H1 (cell line): ENCODE data around the gene CHD6. TPM values are rescaled to one million over a fixed set of nuclear protein-coding genes. Genes with fewer than 3 reads are reported as not detected.

Experiments
- BRCA1 ChIP-seq: IDR thresholded peaks from 2 replicates; pipeline ENCODE4 v1.6.1; 2012; ENCODE audit warnings: low read depth, low read length, improper control_type of control experiment
- CBX5 ChIP-seq: fragments of 300-800, 300-1000 bp; sonication (generic); IDR thresholded peaks from 2 replicates; pipeline ENCODE4 v1.7.1; 2016; ENCODE audit warnings: antibody characterized with exemption, low read length, low read depth
- CHD7 ChIP-seq: fragments of 300-600 bp; sonication (generic); IDR thresholded peaks from 2 replicates; pipeline ENCODE4 v1.7.1; 2012; ENCODE audit warnings: low read length, moderate library complexity, mild to moderate bottlenecking, inconsistent platforms; ENCODE audit not compliant: insufficient replicate concordance
- GTF2F1 ChIP-seq: IDR thresholded peaks from 2 replicates; pipeline ENCODE4 v1.6.1; 2012; ENCODE audit warnings: low read depth, low read length, improper control_type of control experiment, borderline replicate concordance
- RNF2 ChIP-seq: fragments of 200-900, 300-1000 bp; sonication (generic); IDR thresholded peaks from 2 replicates; pipeline ENCODE4 v1.7.1; 2016; ENCODE audit warnings: borderline replicate concordance, low read depth, mild to moderate bottlenecking, antibody characterized with exemption, low read length; ENCODE audit not compliant: poor library complexity, severe bottlenecking; ENCODE audit errors: missing control alignments
- RXRA ChIP-seq: IDR thresholded peaks from 2 replicates; pipeline ENCODE4 v1.6.1; 2011; ENCODE audit warnings: low read depth, mild to moderate bottlenecking, low read length, moderate library complexity; ENCODE audit not compliant: insufficient read depth
- SIN3A ChIP-seq, 2 experiments: IDR thresholded peaks in 1 of 2; conservative IDR thresholded peaks in 1 of 2; 2 replicates each; pipeline ENCODE4 v1.6.1; 2011 to 2012; ENCODE audit warnings: low read length in 2 of 2, improper control_type of control experiment in 1 of 2, low read depth in 1 of 2, mild to moderate bottlenecking in 1 of 2
- TEAD4 ChIP-seq: IDR thresholded peaks from 2 replicates; pipeline ENCODE4 v1.6.1; 2012; ENCODE audit warnings: low read depth, low read length, inconsistent platforms, mixed read lengths
- polyA plus RNA-seq, 7 experiments: library from polyadenylated mRNA; depleted of rRNA in 3 of 7; stranded (reverse) in 5 of 7; unstranded in 2 of 7; fragments of >200 nt in 5 of 7; fragments of 200-250 nt in 2 of 7; gene quantifications; 1 replicate in 5 of 7; 2 replicates in 1 of 7; 4 replicates in 1 of 7; pipeline versions ENCODE4 v1.2.1 to v1.2.3, GENCODE V29; 2011 to 2013; ENCODE audit warnings: missing spikeins in 2 of 7, mixed read lengths in 2 of 7
- total RNA-seq: library from RNA; stranded (reverse); fragmentation: NEBNext Ultra II Directional; extraction: Animal tissue kit (Norgen Biotek cat#: 25700); gene quantifications from 2 replicates; pipeline ENCODE4 v1.2.1, GENCODE V29; 2021

CHD6 gene
- total and polyA plus RNA-seq, 2 of the 8 experiments (the other 6 are each of a cell fraction or from before 2014, with no cell fraction given): 11.1 to 62.9 TPM

- TF ChIP-seq CHD7 (no peak), RNF2 (no peak), TEAD4 (no peak), SIN3A (conservative IDR thresholded peaks at IDR 0.05 in 1 of 2, IDR thresholded peaks at IDR 0.05 in 1 of 2; ENCODE audit: low read depth in 1 of 2, low read length in 2 of 2) (no peak), CBX5 (no peak), GTF2F1 (no peak), RXRA (no peak), BRCA1 (no peak)
- TF ChIP-seq, all 59 proteins: peak for 0
These were observed 263.0 kb downstream of the CHD6 start (continued) for GRCh38 chr20:41355192-41355591.
